Caco-2 (cell line): ENCODE data around the gene ASF1B. TPM values are rescaled to one million over a fixed set of nuclear protein-coding genes. Genes with fewer than 3 reads are reported as not detected.

Experiments
- BruUV-seq: library from RNA; stranded (reverse); fragments of 400-500 nt; replicated peaks from 2 replicates; lab custom pipeline; 2021; lab: Mats Ljungman, UMichigan
- CTCF ChIA-PET: fragments of 300-600 bp; sonication (Branson Sonifier 250); formaldehyde crosslinking; loops from one replicate; lab custom pipeline; 2022; ENCODE audit warnings: antibody characterized with exemption; lab: Charles Lee
- POLR2A ChIA-PET: fragments of 300-600 bp; sonication (Branson Sonifier 250); formaldehyde crosslinking; loops from one replicate; lab custom pipeline; 2022; ENCODE audit warnings: antibody characterized with exemption; lab: Charles Lee
- DNase-seq, 2 experiments: peaks; one replicate each; pipeline versions ENCODE4 v3.0.0 to v3.0.0-alpha.2; 2020 to 2022
- H3K27me3 ChIP-seq: replicated peaks from 2 replicates; pipeline ENCODE4 v1.6.0; 2011; ENCODE audit warnings: low read length; ENCODE audit not compliant: control insufficient read depth, insufficient read depth
- H3K36me3 ChIP-seq: 2 replicates; pipeline ENCODE4 v1.5.1; 2011; ENCODE audit warnings: low read length; ENCODE audit not compliant: control insufficient read depth, insufficient read depth
- H3K4me1 ChIP-seq: fragments of 250-450 bp; sonication (Bioruptor Pico); 2 replicates; pipeline ENCODE4 v1.5.1; 2020; ENCODE audit warnings: mild to moderate bottlenecking
- H3K4me3 ChIP-seq: 2 replicates; pipeline ENCODE4 v1.5.1; 2011; ENCODE audit warnings: low read depth, mild to moderate bottlenecking, control low read depth, low read length
- H3K9me3 ChIP-seq: fragments of 250-450 bp; sonication (Bioruptor Pico); 2 replicates; pipeline ENCODE4 v1.5.1; 2020; ENCODE audit warnings: mild to moderate bottlenecking, moderate library complexity
- H3K27ac Mint-ChIP-seq: one replicate; pipeline ENCODE4 v1.8.0; 2022; ENCODE audit warnings: mixed read lengths; ENCODE audit not compliant: unreplicated experiment
- H3K27me3 Mint-ChIP-seq: one replicate; pipeline ENCODE4 v1.8.0; 2022; ENCODE audit warnings: mixed read lengths; ENCODE audit not compliant: insufficient read depth, unreplicated experiment
- H3K36me3 Mint-ChIP-seq: one replicate; pipeline ENCODE4 v1.8.0; 2022; ENCODE audit warnings: mild to moderate bottlenecking, mixed read lengths; ENCODE audit not compliant: insufficient read depth, unreplicated experiment
- H3K4me1 Mint-ChIP-seq: one replicate; pipeline ENCODE4 v1.8.0; 2022; ENCODE audit warnings: low read depth, mixed read lengths; ENCODE audit not compliant: unreplicated experiment
- H3K4me3 Mint-ChIP-seq: one replicate; pipeline ENCODE4 v1.8.0; 2022; ENCODE audit warnings: mild to moderate bottlenecking, moderate library complexity, mixed read lengths; ENCODE audit not compliant: unreplicated experiment
- H3K9me3 Mint-ChIP-seq: one replicate; pipeline ENCODE4 v1.8.0; 2022; ENCODE audit warnings: mixed read lengths; ENCODE audit not compliant: unreplicated experiment
- intact Hi-C: fragments of 100-400 bp; cut with micrococcal nuclease; formaldehyde crosslinking; loops from one replicate; pipeline ENCODE4 v1.10.0; 2022; ENCODE audit not compliant: unreplicated experiment
- total RNA-seq: library from RNA; stranded (reverse); gene quantifications from 2 replicates; pipeline ENCODE4 v1.2.3, GENCODE V29; 2022
- TF ChIP-seq, protein P1 (sequence below), 2 experiments: fragments of 200-600 bp in 1 of 2; IDR thresholded peaks; 1 replicate in 1 of 2; 2 replicates in 1 of 2; pipeline versions ENCODE4 v1.5.1 to v1.8.0; 2011 to 2022; ENCODE audit warnings: antibody characterized with exemption in 1 of 2, control low read depth in 1 of 2, inconsistent platforms in 1 of 2, low read depth in 1 of 2, low read length in 1 of 2, mild to moderate bottlenecking in 1 of 2, moderate library complexity in 1 of 2; ENCODE audit not compliant: insufficient read depth in 1 of 2, severe bottlenecking in 1 of 2, unreplicated experiment in 1 of 2

Gene ASF1B
- total RNA-seq, 1 experiment from 2014 or later = 40.2 TPM

DNA sequence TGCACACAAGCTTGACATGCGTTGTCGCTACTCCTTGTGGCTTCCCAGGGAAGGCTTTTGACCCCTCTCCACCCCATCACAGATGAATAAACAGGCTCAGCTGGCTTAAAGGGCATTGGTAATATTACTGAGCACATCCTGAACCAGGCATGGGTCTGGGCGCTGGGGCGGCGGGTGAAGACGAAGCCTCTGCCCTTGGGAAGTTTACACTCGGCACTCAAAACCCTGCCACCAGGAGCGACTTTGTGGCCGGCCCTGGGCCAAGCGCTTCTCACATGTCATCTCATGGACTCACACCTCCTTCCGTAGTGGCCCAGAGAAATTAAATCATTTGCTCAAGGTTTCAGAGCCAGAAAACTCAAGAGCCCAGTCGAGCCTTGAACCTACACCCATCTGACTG lies 32.6 kb upstream of the ASF1B start:
- intact Hi-C loops = no loop called here
- ChIA-PET POLR2A (no interaction called here), CTCF (no interaction called here)
- Histone ChIP-seq H3K36me3 (no peaks in the 10 kb centered on the region), H3K4me3 (no peak overlapping the region), H3K4me1 (no peaks in the 10 kb centered on the region), H3K9me3 (no peaks in the 10 kb centered on the region), H3K27me3 (no peaks in the 10 kb centered on the region)
- H3K9me3 Mint-ChIP-seq = no peaks in the 10 kb centered on the region
- BruUV-seq = no TSS peak
- no peaks in the 10 kb centered on the region for H3K4me1 Mint-ChIP-seq
- H3K4me3 Mint-ChIP-seq = no peak overlapping the region
- no peak for DNase-seq
- no peaks in the 10 kb centered on the region for H3K27me3 Mint-ChIP-seq
- no peaks in the 10 kb centered on the region for H3K36me3 Mint-ChIP-seq
- no peak overlapping the region for H3K27ac Mint-ChIP-seq
- TF ChIP-seq, protein P1, sequence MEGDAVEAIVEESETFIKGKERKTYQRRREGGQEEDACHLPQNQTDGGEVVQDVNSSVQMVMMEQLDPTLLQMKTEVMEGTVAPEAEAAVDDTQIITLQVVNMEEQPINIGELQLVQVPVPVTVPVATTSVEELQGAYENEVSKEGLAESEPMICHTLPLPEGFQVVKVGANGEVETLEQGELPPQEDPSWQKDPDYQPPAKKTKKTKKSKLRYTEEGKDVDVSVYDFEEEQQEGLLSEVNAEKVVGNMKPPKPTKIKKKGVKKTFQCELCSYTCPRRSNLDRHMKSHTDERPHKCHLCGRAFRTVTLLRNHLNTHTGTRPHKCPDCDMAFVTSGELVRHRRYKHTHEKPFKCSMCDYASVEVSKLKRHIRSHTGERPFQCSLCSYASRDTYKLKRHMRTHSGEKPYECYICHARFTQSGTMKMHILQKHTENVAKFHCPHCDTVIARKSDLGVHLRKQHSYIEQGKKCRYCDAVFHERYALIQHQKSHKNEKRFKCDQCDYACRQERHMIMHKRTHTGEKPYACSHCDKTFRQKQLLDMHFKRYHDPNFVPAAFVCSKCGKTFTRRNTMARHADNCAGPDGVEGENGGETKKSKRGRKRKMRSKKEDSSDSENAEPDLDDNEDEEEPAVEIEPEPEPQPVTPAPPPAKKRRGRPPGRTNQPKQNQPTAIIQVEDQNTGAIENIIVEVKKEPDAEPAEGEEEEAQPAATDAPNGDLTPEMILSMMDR (IDR thresholded peaks at IDR 0.05; ENCODE audit: insufficient read depth in 1 of 2, low read depth in 1 of 2, low read length in 1 of 2, severe bottlenecking in 1 of 2, unreplicated experiment in 1 of 2) = no peak

- Mint-ChIP-seq H3K27me3 (no peaks in the 10 kb centered on the region), H3K4me1 (no peaks in the 10 kb centered on the region), H3K9me3 (no peaks in the 10 kb centered on the region), H3K27ac (no peak overlapping the region), H3K36me3 (no peaks in the 10 kb centered on the region), H3K4me3 (no peak overlapping the region)
- intact Hi-C loops = no loop called here
- no TSS peak for BruUV-seq
- no peaks in the 10 kb centered on the region for H3K27me3 ChIP-seq
- no peaks in the 10 kb centered on the region for H3K9me3 ChIP-seq
- ChIA-PET POLR2A (no interaction called here), CTCF (no interaction called here)
- DNase-seq = no peak
- no peaks in the 10 kb centered on the region for H3K4me1 ChIP-seq
- H3K4me3 ChIP-seq = no peak overlapping the region
- H3K36me3 ChIP-seq = no peaks in the 10 kb centered on the region
- TF ChIP-seq, protein P1 (IDR thresholded peaks at IDR 0.05; ENCODE audit: insufficient read depth in 1 of 2, low read depth in 1 of 2, low read length in 1 of 2, severe bottlenecking in 1 of 2, unreplicated experiment in 1 of 2) = no peak
These were observed 32.0 kb upstream of the ASF1B start for GRCh38 chr19:14168259-14168972.

DNA sequence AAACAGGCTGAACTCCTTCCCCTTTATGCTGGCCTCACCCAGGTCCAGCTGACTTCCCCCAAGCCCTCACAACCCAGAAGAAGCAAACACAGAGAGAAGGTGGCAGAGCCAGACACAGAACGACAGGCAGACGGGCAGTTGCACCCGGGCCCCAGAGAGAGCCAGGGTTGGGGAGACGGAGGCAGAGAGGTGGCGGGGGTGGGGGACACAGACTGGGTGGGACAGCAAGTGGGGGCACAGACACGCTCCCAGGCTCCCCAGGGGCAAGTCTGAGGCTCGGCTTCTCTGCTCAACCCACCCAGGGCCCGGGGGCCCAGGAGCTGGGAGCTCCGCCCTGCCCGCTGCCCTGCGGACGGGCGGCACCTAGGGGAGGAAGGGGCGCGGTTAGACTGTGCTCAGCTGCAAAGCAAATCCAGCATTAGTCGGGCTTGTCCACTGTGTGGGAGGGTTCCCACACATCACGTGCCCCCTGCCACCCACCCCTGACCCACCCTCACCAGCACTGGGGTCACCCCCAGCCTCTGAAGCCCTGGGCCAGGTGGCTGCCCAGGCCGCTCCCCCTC lies 31.3 kb upstream of the ASF1B start:
- no peaks in the 10 kb centered on the region for H3K36me3 ChIP-seq
- Mint-ChIP-seq H3K27me3 (no peaks in the 10 kb centered on the region), H3K4me1 (no peaks in the 10 kb centered on the region), H3K4me3 (no peak overlapping the region), H3K27ac (no peak overlapping the region), H3K36me3 (no peaks in the 10 kb centered on the region), H3K9me3 (no peaks in the 10 kb centered on the region)
- H3K4me3 ChIP-seq = no peak overlapping the region
- BruUV-seq = no TSS peak
- CTCF ChIA-PET = no interaction called here
- TF ChIP-seq, protein P1 (IDR thresholded peaks at IDR 0.05; ENCODE audit: insufficient read depth in 1 of 2, low read depth in 1 of 2, low read length in 1 of 2, severe bottlenecking in 1 of 2, unreplicated experiment in 1 of 2) = no peak
- DNase-seq = no peak
- POLR2A ChIA-PET = interaction anchor here (0.8 kb wide), 1 partner anchor 31 kb away, joined by 3 read pairs; the partner anchor contains the start of gene ASF1B
- no peaks in the 10 kb centered on the region for H3K27me3 ChIP-seq
- intact Hi-C loops = no loop called here
- H3K9me3 ChIP-seq = no peaks in the 10 kb centered on the region
- no peaks in the 10 kb centered on the region for H3K4me1 ChIP-seq
